COLO668 (cell line): ENCODE data around the gene EXOSC9.

Source experiments
- DNase-seq: peaks from one replicate; lab custom pipeline; 2025; ENCODE audit not compliant: unreplicated experiment; lab: John Stamatoyannopoulos, UW

The EXOSC9 gene

DNA sequence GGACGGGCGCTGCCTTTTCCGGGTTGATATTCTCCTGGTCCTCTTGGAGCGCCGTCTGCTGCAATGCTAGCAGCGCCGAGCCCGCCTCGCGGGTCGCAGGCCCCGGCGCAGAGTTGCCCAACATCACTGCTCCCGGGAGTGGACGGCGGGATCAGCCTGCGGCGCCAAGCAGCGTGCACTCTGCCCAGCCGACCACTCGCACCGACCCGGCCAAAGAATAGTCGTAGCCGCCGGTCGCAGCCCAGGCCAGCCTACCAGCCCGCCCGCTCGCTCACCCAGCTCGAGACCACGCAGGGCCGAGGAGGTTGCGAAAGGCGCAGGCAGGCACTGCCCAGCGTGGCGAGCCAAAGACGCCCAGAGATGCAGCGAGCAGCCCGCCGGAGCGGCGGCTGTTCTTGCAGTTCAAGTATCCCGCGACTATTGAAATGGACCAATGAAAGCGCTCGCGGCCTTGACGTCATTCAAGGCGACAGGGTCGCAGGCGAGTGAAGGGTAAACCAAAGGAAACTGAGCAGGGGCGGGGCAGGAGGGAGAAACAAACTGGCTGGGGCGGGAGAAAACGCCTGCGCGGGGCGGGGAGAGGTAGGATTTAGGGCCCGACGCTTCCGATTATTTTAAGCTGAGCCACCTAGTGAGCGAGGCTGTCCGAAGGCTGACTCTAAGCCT is 22.5 kb downstream of the EXOSC9 start, which contains the start of gene CCNA2:
Gene CCNA2 (minus strand): TSS at position 379 of the 666 bp plus-strand sequence. CDS start 255 bp downstream, at position 124.
- peak; percentile 96 for DNase-seq

DNA sequence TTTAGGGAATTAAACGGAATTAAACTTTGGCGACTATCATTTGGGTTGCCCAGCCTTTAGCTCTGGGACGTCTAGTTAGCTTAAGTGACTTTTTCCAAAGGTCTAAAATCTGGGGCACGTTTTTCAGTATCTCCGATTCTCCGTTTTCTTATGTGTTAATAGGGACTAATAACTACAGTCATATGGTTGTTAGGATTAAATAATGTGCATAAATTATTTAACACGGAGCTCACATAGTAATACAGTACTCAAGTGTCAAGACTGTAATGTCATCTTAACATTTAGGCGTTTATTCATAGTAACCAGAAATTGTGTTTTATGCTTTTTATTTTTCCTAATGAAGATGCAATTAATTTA is 23.0 kb downstream of the EXOSC9 start:
- DNase-seq = no peak

DNA sequence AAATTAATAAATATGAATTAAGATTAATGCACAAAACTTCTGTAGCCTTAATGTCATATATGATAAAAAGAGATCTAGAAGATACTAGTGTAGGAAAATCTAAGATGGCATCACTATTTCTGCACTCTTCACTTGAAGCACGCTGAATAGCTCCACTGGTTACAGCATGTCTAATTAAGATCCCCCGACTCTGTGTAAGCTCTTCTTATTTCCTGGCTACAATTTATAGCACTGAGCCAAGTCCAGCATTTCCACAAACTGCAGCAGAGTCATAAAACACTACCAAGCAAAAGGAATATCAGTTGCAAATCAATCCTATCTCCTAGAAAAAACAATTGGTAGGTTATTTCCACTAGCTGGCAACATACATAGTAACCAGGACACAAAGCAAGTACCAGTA is 23.8 kb downstream of the EXOSC9 start:
- DNase-seq = no peak

DNA sequence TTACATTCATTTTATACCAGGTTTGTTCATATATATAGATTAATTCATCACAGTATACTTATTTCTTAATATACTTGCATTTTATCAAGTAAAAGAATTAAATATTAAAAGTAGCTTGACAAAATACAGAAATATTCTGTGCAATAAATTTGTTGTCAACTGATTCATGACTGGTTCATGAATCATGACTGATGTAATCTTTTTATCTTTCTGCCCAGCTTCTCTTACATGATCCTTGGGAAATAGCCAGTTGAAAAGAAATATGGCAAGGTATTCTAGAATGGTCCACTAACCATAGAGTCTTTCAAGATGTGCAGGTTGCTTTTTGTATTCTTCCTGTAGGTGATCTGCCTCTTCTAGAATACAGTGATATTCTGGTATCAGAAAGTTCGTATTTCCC is 26.7 kb downstream of the EXOSC9 start:
- no peak for DNase-seq

DNA sequence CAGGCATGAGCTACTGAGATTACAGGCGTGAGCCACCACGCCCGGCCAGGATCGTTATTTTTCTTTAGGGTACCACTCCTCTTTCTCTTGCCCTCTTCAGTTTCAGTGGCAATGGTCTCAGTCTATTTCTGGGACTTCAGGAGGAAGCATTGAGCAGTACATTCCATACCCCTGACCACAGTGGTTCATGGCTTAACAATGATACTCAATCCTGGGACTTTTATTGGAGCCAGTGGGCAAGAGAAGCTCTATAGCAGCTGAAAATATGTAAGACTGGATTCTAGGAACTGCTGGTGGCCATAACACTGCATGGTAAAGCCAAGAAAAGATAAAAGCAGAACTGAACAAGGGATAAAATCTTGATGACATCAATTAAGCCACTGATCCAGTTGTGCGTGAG is 28.4 kb downstream of the EXOSC9 start:
- no peak for DNase-seq

DNA sequence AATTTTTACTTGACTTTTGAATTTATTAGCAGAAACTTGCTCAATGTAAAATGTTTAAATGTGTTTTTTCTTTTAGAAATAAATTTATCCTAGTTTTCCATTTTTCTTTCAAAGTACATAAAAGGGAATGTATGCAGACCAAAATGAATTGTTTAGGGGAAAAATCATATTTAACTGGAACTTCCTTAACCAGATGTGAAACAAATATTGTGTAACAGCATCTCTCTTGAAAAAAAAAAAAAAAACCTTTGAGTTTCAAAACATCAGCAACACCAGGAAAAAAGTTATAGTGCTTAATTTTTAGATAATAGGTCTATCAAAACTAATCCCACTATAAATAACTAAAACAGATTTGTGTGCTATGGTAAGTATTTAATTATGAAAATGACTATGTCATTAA is 37.0 kb downstream of the EXOSC9 start:
- no peak for DNase-seq

DNA sequence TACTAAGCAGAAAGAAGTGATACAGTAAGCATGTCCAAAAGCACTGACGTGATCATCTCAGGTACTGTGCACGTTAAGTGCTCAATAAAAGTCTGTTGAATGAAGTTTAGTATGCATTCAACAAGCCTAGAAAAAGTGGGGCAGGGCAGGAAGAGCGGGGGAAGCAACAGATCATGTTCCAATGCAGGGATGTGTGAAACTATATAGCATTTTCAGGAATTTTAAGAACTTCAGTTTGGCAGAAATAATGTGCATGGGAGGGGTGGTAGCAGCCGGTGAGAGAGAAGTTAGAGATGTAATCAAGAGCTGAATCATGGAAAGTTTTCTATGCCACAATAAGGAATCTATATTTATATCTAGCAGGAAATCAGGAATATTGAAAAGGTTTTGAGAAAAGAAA is 41.7 kb downstream of the EXOSC9 start:
- DNase-seq = no peak

DNA sequence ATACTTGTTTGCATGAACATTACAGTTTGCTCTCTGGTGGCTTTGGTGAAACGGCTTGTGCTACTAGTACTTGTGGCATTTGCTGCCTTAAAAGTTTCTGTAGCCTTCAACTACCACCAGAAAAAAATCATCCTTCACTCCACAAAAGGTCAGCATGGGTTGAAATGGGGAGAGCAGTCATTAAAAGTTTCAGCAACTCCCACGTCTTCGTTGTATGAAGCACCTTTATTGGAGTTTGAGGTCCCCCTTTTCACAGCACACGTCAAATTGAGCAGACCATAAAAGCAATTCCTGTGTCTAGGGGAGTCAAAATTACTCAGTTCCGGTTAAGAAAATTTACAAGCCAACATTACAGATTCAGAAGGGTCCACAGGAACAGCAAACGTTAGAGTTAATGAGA is 45.5 kb downstream of the EXOSC9 start:
- no peak for DNase-seq

DNA sequence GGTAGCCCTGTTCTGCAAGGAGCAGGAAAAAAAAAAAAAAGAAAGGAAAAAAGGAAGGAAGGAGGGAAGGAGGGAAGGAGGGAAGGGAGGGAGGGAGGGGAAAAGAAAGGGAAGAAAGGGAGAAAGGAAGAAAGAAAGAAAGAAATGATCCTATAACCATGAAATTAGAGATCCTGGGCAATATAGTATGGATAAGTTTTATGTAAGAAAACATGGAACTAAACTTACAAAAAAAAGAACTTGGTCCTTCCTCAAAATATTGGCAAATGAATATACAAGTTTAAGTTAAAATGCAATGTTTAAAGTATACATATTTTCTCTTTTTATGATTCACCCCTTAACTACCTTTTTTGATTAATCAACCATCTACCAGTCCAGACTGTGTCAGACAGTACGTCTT is 50.2 kb downstream of the EXOSC9 start:
- no peak for DNase-seq

DNA sequence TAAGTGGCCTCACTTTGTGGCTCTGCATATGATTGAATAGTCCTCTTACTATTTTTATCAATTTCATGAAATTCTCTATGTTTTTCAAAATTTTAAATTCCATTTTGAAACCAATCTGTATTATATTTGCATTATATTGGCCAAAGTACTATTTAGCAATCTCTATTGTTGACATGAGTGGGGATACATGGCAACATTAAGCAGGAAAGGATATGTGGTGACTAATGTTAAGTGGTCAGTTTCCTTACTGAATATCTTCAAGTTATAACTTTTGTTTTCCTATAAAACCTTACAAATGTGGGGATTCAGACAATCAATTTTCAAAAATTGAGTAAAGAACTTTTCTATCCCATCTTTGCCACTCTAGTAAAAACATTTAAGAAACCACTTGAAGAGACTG is 59.0 kb downstream of the EXOSC9 start:
- DNase-seq = no peak

DNA sequence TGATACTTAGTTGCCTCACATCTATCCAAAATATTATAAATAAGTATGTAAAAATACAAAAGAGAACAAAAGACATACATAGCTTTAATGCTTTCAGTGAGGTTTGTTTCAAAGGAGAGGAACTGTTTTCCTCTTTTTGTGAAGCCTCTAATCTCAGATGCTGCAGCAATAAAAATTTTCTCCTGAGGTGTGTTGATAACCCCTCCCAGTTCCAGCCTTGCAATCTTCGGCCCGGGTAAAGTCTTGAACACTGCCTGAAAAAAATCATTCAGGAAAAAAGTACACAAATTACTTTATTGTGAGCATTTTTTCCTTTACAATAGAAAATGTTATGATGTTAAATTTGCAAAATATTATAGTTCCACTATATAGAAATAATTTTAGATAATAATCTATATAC is 60.3 kb downstream of the EXOSC9 start:
- no peak for DNase-seq

DNA sequence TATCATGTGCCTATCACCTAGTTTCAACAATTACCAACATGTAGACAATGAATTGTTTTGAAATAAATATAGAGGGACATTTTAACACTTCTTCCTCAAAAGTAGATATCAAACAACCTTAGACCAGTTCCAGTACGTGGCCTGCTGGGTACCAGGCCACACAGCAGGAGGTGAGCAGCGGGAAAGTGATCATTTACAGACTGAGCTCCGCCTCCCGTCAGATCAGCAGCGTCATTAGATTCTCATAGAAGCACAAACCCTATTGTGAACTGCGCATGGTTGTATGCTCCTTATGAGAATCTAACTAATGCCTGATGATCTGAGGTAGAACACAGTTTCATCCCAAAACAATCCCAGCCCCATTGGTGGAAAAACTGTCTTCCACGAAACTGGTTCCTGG is 62.7 kb downstream of the EXOSC9 start:
- peak; percentile 2 for DNase-seq
